Bronchial smooth muscle cell (primary cell): ENCODE results near the gene ZSCAN32. TPM values are rescaled to one million over a fixed set of nuclear protein-coding genes. Genes with fewer than 3 reads are reported as not detected.

Experiments used
- total RNA-seq: library from RNA; depleted of rRNA; stranded (reverse); fragments of >200 nt; gene quantifications from 2 replicates; pipeline ENCODE4 v1.2.1, GENCODE V29; 2014

ZSCAN32 gene
- 6.2 and 9.1 TPM in 2 replicates for total RNA-seq

GRCh38 chr16:3400779-3401688 lies at the start of gene ZSCAN32, which contains the start of gene ZNF174:
TSS of gene ZSCAN32 (minus strand) at chr16:3401004. CDS start at chr16:3397557, 3,447 bp downstream.
TSS of gene ZNF174 (plus strand) at chr16:3401215. CDS start at chr16:3402005, 790 bp downstream.

GRCh38 chr16:3443108-3444031 lies 42.6 kb upstream of the ZSCAN32 start, which contains the start of the genes NAA60 and ZNF597:
TSS of gene NAA60 (plus strand) at chr16:3443680. CDS start at chr16:3476228, 32,548 bp downstream.
TSS of gene ZNF597 (minus strand) at chr16:3443504. CDS start at chr16:3443153, 351 bp downstream.

GRCh38 chr16:3355589-3355988 lies 45.2 kb downstream of the ZSCAN32 start, which contains the start of gene OR2C1:
TSS of gene OR2C1 (plus strand) at chr16:3355889. CDS start at chr16:3355941, 52 bp downstream.

Other genes starting within 250 kb of the ZSCAN32 start
- not detected in 2 replicates for gene OR1F1, start 212.8 kb downstream of the ZSCAN32 start, total RNA-seq
- 6.0 and 6.3 TPM in 2 replicates for gene ZNF200, start 165.8 kb downstream of the ZSCAN32 start, total RNA-seq
- under 0.01 and 0.09 TPM in 2 replicates for gene MEFV, start 144.4 kb downstream of the ZSCAN32 start, total RNA-seq
- gene ZNF263, start 117.5 kb downstream of the ZSCAN32 start, total RNA-seq = 30.0 and 30.6 TPM in 2 replicates
- gene TIGD7, start 95.6 kb downstream of the ZSCAN32 start, total RNA-seq = 4.4 and 8.5 TPM in 2 replicates
- gene ZNF75A, start 95.5 kb downstream of the ZSCAN32 start, total RNA-seq = 16.7 and 18.3 TPM in 2 replicates
- 0.16 and 0.43 TPM in 2 replicates for gene OR2C1, start 45.1 kb downstream of the ZSCAN32 start, total RNA-seq
- gene ZNF174, start 211 bp upstream of the ZSCAN32 start, total RNA-seq = 4.8 and 6.3 TPM in 2 replicates
- 1.1 and 1.3 TPM in 2 replicates for gene ZNF597, start 42.5 kb upstream of the ZSCAN32 start, total RNA-seq
- gene NAA60, start 42.7 kb upstream of the ZSCAN32 start, total RNA-seq = 8.4 and 14.6 TPM in 2 replicates
- gene C16orf90, start 94.5 kb upstream of the ZSCAN32 start, total RNA-seq = not detected in 2 replicates
- gene CLUAP1, start 100.0 kb upstream of the ZSCAN32 start, total RNA-seq = 21.8 and 45.3 TPM in 2 replicates
- under 0.01 TPM in 2 replicates for gene NLRC3, start 176.4 kb upstream of the ZSCAN32 start, total RNA-seq
- gene SLX4, start 210.6 kb upstream of the ZSCAN32 start, total RNA-seq = 1.6 and 2.5 TPM in 2 replicates